Fibroblast of the aortic adventitia (primary cell): ENCODE data around the gene AGRP. TPM values are rescaled to one million over a fixed set of nuclear protein-coding genes. Genes with fewer than 3 reads are reported as not detected.

Source experiments
- DNase-seq: peaks from one replicate; pipeline ENCODE4 v3.0.0-alpha.2; 2010; ENCODE audit warnings: low read depth
- H3K4me3 ChIP-seq: 2 replicates; pipeline ENCODE4 v1.5.1; 2011; ENCODE audit warnings: low read depth, mild to moderate bottlenecking, control low read depth, low read length, moderate library complexity
- total RNA-seq: library from RNA; depleted of rRNA; stranded (reverse); fragments of >200 nt; gene quantifications from 2 replicates; pipeline ENCODE4 v1.2.3, GENCODE V29; 2012; ENCODE audit warnings: low replicate concordance
- TF ChIP-seq, protein P1 (sequence below): IDR thresholded peaks from 2 replicates; pipeline ENCODE4 v1.5.1; 2011; ENCODE audit warnings: mild to moderate bottlenecking, low read length, control low read depth, inconsistent platforms; ENCODE audit not compliant: insufficient read depth

The AGRP gene
- total RNA-seq, 1 donor, result not detected

- H3K4me3 ChIP-seq, result no peak overlapping the region
- TF ChIP-seq, protein P1, sequence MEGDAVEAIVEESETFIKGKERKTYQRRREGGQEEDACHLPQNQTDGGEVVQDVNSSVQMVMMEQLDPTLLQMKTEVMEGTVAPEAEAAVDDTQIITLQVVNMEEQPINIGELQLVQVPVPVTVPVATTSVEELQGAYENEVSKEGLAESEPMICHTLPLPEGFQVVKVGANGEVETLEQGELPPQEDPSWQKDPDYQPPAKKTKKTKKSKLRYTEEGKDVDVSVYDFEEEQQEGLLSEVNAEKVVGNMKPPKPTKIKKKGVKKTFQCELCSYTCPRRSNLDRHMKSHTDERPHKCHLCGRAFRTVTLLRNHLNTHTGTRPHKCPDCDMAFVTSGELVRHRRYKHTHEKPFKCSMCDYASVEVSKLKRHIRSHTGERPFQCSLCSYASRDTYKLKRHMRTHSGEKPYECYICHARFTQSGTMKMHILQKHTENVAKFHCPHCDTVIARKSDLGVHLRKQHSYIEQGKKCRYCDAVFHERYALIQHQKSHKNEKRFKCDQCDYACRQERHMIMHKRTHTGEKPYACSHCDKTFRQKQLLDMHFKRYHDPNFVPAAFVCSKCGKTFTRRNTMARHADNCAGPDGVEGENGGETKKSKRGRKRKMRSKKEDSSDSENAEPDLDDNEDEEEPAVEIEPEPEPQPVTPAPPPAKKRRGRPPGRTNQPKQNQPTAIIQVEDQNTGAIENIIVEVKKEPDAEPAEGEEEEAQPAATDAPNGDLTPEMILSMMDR, result no peak
- DNase-seq, result no peak
Measured at GRCh38 chr16:67474551-67475455, 8.5 kb downstream of the AGRP start.

- TF ChIP-seq, protein P1, result no peak
- DNase-seq, result no peak
- no peak overlapping the region for H3K4me3 ChIP-seq
Measured at GRCh38 chr16:67471758-67472384, 11.5 kb downstream of the AGRP start.

GRCh38 chr16:67470359-67470758, 13.0 kb downstream of the AGRP start:
- TF ChIP-seq, protein P1, result no peak
- no peak overlapping the region for H3K4me3 ChIP-seq
- DNase-seq, result no peak

DNA sequence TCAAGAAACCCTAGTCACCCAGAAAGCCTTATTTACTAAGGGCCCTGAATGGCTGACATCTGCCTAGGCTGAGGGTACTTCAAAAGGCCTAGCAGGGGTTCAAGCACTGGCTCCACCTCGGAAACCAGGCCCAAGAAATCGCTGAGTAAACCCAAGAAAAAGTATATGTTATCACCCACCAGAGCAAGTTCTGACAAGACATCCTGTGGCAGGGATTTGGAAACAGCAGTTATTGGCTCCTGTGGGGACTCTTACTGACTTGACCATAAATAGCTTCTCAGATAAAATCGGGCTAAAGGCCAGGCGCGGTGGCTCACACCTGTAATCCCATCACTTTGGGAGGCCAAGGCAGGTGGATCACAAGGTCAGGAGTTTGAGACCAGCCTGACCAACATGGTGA, 14.6 kb downstream of the AGRP start:
- TF ChIP-seq, protein P1, result no peak
- no peak for DNase-seq
- no peak overlapping the region for H3K4me3 ChIP-seq

DNA sequence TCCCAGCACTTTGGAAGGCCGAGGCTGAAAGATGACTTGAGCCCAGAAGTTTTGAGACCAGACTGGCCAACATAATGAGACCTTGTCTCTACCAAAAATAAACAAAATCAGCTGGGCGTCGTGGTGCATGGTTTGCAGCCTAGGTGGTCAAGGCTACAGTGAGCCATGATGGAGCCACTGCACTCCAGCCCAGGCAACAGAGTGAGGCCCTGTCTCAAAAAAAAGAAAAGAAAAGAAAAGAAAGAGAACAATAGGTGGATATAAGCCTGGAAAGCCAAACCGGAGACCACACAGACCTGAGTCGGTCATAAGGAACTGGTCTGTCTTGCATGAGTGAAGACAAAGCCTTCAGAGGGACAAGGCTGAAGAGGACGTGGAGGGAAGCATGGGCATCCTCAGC, 16.8 kb downstream of the AGRP start:
- TF ChIP-seq, protein P1, result no peak
- DNase-seq, result no peak
- H3K4me3 ChIP-seq, result no peak overlapping the region

DNA sequence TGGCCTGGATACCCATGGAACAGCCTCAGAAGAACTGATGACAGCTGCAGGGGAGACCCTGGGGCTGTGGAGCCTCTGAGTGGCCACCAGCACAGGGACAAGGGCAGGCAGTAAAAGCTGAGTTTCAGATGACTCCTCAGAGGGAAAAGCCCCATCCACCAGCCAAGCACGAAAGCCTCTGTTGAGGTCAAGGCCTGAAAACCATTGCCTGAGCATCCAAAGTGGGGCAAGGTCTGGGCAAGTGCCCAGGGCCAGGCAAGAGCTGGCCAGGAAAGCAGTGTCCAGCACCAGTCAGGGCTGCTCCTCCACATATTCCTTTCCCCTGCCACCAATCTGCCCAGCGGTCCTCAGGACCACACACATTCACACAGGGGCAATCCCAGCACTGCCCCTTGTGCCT, 18.8 kb downstream of the AGRP start:
- TF ChIP-seq, protein P1, result no peak
- no peak overlapping the region for H3K4me3 ChIP-seq
- DNase-seq, result no peak
